GM23248 (cell line): ENCODE measurements around the gene MIGA2. TPM values are rescaled to one million over a fixed set of nuclear protein-coding genes. Genes with fewer than 3 reads are reported as not detected.

Experiments
- DNase-seq: peaks from one replicate; pipeline ENCODE4 v3.0.0-alpha.2; 2015
- H2AFZ ChIP-seq: fragments of 200-600 bp; sonication (generic); 2 replicates; pipeline ENCODE4 v1.6.1; 2016; ENCODE audit warnings: antibody characterized with exemption
- H3F3A ChIP-seq: fragments of 200-600 bp; sonication (generic); 2 replicates; pipeline ENCODE4 v1.6.1; 2016; ENCODE audit warnings: mild to moderate bottlenecking, antibody characterized with exemption, mixed run types; ENCODE audit not compliant: insufficient read depth
- H3K27ac ChIP-seq: fragments of 200-600 bp; sonication (generic); 2 replicates; pipeline ENCODE4 v1.5.1; 2016; ENCODE audit warnings: mild to moderate bottlenecking
- H3K27me3 ChIP-seq: fragments of 200-600 bp; sonication (generic); replicated peaks from 2 replicates; pipeline ENCODE4 v1.6.1; 2016; ENCODE audit warnings: mild to moderate bottlenecking; ENCODE audit not compliant: insufficient read depth
- H3K36me3 ChIP-seq: fragments of 200-600 bp; sonication (generic); 2 replicates; pipeline ENCODE4 v1.6.1; 2016; ENCODE audit warnings: low read depth, mild to moderate bottlenecking
- H3K4me1 ChIP-seq: fragments of 200-600 bp; sonication (generic); 2 replicates; pipeline ENCODE4 v1.6.1; 2016; ENCODE audit warnings: mild to moderate bottlenecking; ENCODE audit not compliant: insufficient read depth
- H3K4me2 ChIP-seq: fragments of 200-600 bp; sonication (generic); one replicate; pipeline ENCODE4 v1.6.1; 2016; ENCODE audit warnings: mild to moderate bottlenecking; ENCODE audit not compliant: unreplicated experiment
- H3K4me3 ChIP-seq: fragments of 200-600 bp; sonication (generic); 2 replicates; pipeline ENCODE4 v1.5.1; 2016; ENCODE audit warnings: mild to moderate bottlenecking
- H3K79me2 ChIP-seq: fragments of 200-600 bp; sonication (generic); 2 replicates; pipeline ENCODE4 v1.6.1; 2016; ENCODE audit warnings: mild to moderate bottlenecking; ENCODE audit not compliant: insufficient read depth
- H3K9ac ChIP-seq: fragments of 200-600 bp; sonication (generic); 2 replicates; pipeline ENCODE4 v1.6.1; 2016; ENCODE audit warnings: mild to moderate bottlenecking
- H3K9me2 ChIP-seq: fragments of 200-600 bp; sonication (generic); 2 replicates; pipeline ENCODE4 v1.6.1; 2016; ENCODE audit warnings: mixed run types, mild to moderate bottlenecking, moderate library complexity; ENCODE audit not compliant: insufficient read depth
- H3K9me3 ChIP-seq: fragments of 200-600 bp; sonication (generic); one replicate; pipeline ENCODE4 v1.6.1; 2017; ENCODE audit warnings: low read depth
- H4K20me1 ChIP-seq: fragments of 200-600 bp; sonication (generic); 2 replicates; pipeline ENCODE4 v1.6.0; 2016; ENCODE audit not compliant: insufficient read depth
- EZH2 ChIP-seq: fragments of 200-600 bp; sonication (generic); IDR thresholded peaks from 2 replicates; pipeline ENCODE4 v1.6.1; 2018; ENCODE audit warnings: antibody characterized with exemption, mild to moderate bottlenecking; ENCODE audit not compliant: insufficient read depth, poor library complexity, severe bottlenecking
- EZH2phosphoT487 ChIP-seq: fragments of 200-600 bp; sonication (generic); IDR thresholded peaks from 2 replicates; pipeline ENCODE4 v1.6.1; 2018; ENCODE audit warnings: antibody characterized with exemption, moderate library complexity, mild to moderate bottlenecking, low read depth; ENCODE audit not compliant: insufficient read depth
- WGBS, 2 experiments: methylation state at CpG; one replicate each; pipeline ENCODE4 v1.1.6; 2015 to 2017; ENCODE audit warnings: low lambda C conversion rate in 2 of 2, low coverage in 1 of 2; ENCODE audit errors: missing lambda C conversion rate in 2 of 2; 5-methylcytosine and 5-hydroxymethylcytosine counted together
- in situ Hi-C: fragments of 300-500 bp; cut with MboI; formaldehyde crosslinking; loops from 2 replicates; pipeline ENCODE4 v1.15.0; 2020
- polyA plus RNA-seq: library from polyadenylated mRNA; unstranded; fragments of >200 nt; fragmentation: Nextera tagmentation; extraction: Ambion mirVana; gene quantifications from 2 replicates; pipeline ENCODE4 v1.2.1, GENCODE V29; 2016
- total RNA-seq: library from RNA; depleted of rRNA; stranded (reverse); fragments of >200 nt; shearing (Covaris generic); gene quantifications from 2 replicates; pipeline ENCODE4 v1.2.3, GENCODE V29; 2014

Gene MIGA2
- total and polyA plus RNA-seq, 2 experiments from 2014 or later, result 12.4 to 35.1 TPM

GRCh38 chr9:129102791-129103594 is 66.6 kb downstream of the MIGA2 start:
- in situ Hi-C loops, result no loop called here
- Histone ChIP-seq H3F3A (no peaks in the 10 kb centered on the region), H3K27me3 (no peaks in the 10 kb centered on the region), H3K4me1 (no peaks in the 10 kb centered on the region), H3K9ac (no peak overlapping the region), H3K4me2 (no peak overlapping the region), H3K9me3 (no peaks in the 10 kb centered on the region), H4K20me1 (no peaks in the 10 kb centered on the region), H3K27ac (no peak overlapping the region), H3K9me2 (no peaks in the 10 kb centered on the region), H3K79me2 (no peaks in the 10 kb centered on the region), H2AFZ (no peak overlapping the region), H3K36me3 (no peaks in the 10 kb centered on the region), H3K4me3 (no peak overlapping the region)
- DNase-seq, result peak; percentile 68
- WGBS, 2 experiments, result 67 to 73% methylated on average over 14 of the region's 14 CpGs
- TF ChIP-seq EZH2 (no peak), EZH2phosphoT487 (no peak)

- H2AFZ ChIP-seq, result no peak overlapping the region
- H3K9me3 ChIP-seq, result no peaks in the 10 kb centered on the region
- H3K9me2 ChIP-seq, result no peaks in the 10 kb centered on the region
- no peaks in the 10 kb centered on the region for H3K36me3 ChIP-seq
- no peak overlapping the region for H3K4me3 ChIP-seq
- 95 to 97% methylated on average over 4 of the region's 4 CpGs for WGBS, 2 experiments
- no peaks in the 10 kb centered on the region for H3K27me3 ChIP-seq
- no peaks in the 10 kb centered on the region for H3K4me1 ChIP-seq
- DNase-seq, result no peak
- H3K4me2 ChIP-seq, result no peak overlapping the region
- TF ChIP-seq EZH2, result no peak
- no peak for TF ChIP-seq EZH2phosphoT487
- peaks cover under 1% of the 10 kb centered on the region; the same call in 1 of the 2 replicates for H3K79me2 ChIP-seq
- H4K20me1 ChIP-seq, result no peaks in the 10 kb centered on the region
- in situ Hi-C loops, result no loop called here
- no peak overlapping the region for H3K27ac ChIP-seq
- H3F3A ChIP-seq, result no peaks in the 10 kb centered on the region
- H3K9ac ChIP-seq, result no peak overlapping the region
Measured at GRCh38 chr9:129103595-129103965, 67.2 kb downstream of the MIGA2 start.

DNA sequence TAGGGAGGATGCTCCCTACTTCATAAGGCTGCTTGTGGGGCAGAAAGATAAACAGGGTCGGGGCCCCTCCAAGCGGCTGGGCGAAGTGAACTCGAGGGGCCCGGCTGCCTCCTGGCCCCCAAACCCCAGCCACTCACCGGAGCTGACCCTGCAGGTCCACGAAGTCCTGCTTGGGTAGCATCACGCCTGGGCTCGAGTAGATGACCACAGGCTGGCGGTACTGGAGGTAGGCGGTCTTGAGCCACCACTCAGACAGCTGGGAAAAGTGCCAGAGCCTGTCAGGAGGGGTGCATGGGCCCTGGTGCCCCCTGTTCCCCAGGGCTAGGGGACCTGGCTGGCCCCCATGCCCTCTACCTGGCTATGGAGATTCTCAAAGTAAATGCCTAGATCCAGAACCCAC is 67.6 kb downstream of the MIGA2 start:
- no peak for DNase-seq
- H3K9me2 ChIP-seq, result no peaks in the 10 kb centered on the region
- TF ChIP-seq EZH2phosphoT487 (no peak), EZH2 (no peak)
- no peak overlapping the region for H2AFZ ChIP-seq
- 84 to 90% methylated on average over 10 to 11 of the region's 11 CpGs for WGBS, 2 experiments
- H3F3A ChIP-seq, result no peaks in the 10 kb centered on the region
- no peak overlapping the region for H3K27ac ChIP-seq
- no peak overlapping the region for H3K4me2 ChIP-seq
- H3K9me3 ChIP-seq, result no peaks in the 10 kb centered on the region
- in situ Hi-C loops, result no loop called here
- H3K79me2 ChIP-seq, result peaks cover 5% of the 10 kb centered on the region; the same call in 1 of the 2 replicates
- no peaks in the 10 kb centered on the region for H4K20me1 ChIP-seq
- no peak overlapping the region for H3K9ac ChIP-seq
- H3K4me3 ChIP-seq, result no peak overlapping the region
- H3K36me3 ChIP-seq, result no peaks in the 10 kb centered on the region
- H3K4me1 ChIP-seq, result peaks cover under 1% of the 10 kb centered on the region; the same call in 1 of the 2 replicates
- H3K27me3 ChIP-seq, result no peaks in the 10 kb centered on the region

DNA sequence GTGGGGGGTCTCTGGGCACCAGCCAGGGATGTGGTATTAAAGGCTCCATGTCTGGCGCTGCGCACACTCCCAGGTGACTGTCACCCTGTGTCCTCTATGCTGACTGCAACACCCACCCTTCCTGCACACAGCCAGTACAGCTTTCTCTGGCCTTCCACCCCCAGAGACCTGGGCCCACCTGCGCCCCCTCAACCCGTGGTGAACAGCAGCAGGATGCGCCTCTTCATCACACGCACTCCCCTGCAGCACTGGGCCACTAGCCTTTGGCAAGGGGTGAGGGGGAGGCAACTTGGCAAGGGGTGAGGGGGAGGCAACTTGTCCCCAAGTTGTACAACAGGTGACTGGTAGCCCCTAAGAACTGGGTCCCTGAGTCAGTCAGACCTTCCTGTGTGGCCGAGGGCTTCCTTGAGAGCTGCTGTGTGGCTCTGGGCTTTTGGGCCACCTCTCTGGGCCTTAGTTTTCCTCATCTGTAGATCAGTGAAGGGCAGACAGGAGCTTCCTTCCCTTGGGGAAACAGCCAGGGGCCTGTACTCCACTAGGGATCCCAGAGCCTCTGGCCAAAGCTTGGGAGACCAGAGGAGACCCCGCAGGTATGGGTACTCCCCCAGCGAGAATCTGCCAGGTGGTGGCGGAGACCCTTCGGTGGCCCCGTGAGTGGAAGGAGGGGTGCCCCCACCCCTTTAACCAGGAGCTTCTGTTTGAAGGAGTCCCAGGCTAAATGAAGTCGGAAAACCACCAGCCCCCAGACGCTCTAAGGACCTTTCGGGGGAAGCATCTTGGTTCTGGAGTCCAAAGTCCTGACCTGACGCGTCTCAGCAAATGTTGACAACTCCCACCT is 69.7 kb downstream of the MIGA2 start:
- Histone ChIP-seq H4K20me1 (no peaks in the 10 kb centered on the region), H3K9ac (no peak overlapping the region), H3K9me2 (no peaks in the 10 kb centered on the region), H3K79me2 (peaks cover 10% of the 10 kb centered on the region; the same call in 1 of the 2 replicates), H3K4me2 (no peak overlapping the region), H3K9me3 (no peaks in the 10 kb centered on the region), H3K27me3 (no peaks in the 10 kb centered on the region), H3K4me1 (peaks cover 6% of the 10 kb centered on the region), H3K27ac (no peak overlapping the region), H3K4me3 (no peak overlapping the region), H2AFZ (no peak overlapping the region), H3K36me3 (no peaks in the 10 kb centered on the region), H3F3A (no peaks in the 10 kb centered on the region)
- in situ Hi-C loops, result no loop called here
- no peak for DNase-seq
- 88 to 92% methylated on average over 17 of the region's 17 CpGs for WGBS, 2 experiments
- TF ChIP-seq EZH2 (no peak), EZH2phosphoT487 (no peak)
